ENCODE results near the gene RNF183. TPM values are rescaled to one million over a fixed set of nuclear protein-coding genes. Genes with fewer than 3 reads are reported as not detected.

RNF183 gene
- total RNA-seq, 1 experiment from 2014 or later: 1.5 TPM

- no peaks in the 10 kb centered on the region for H3K9me3 Mint-ChIP-seq (ENCODE audit: unreplicated experiment)
- BruUV-seq (replicated peaks): no TSS peak
- peak in 1 of 2 experiments; percentile 75 for DNase-seq
- no peaks in the 10 kb centered on the region for H3K4me1 ChIP-seq
- H3K36me3 Mint-ChIP-seq (ENCODE audit: insufficient read depth, unreplicated experiment): peaks cover 39% of the 10 kb centered on the region
- no peak overlapping the region for H3K27ac Mint-ChIP-seq (ENCODE audit: unreplicated experiment)
- intact Hi-C loops (cut with micrococcal nuclease; ENCODE audit: unreplicated experiment): loop anchor here (1.0 to 5.0 kb wide), 7 partner anchors 28 to 384 kb away; partner anchors contain the start of genes ALAD, C9orf43, FKBP15 and POLE3
- peak overlapping the region; percentile 93 for H3K4me3 ChIP-seq (ENCODE audit: low read depth, low read length)
- H3K27me3 ChIP-seq (replicated peaks; ENCODE audit: control insufficient read depth, insufficient read depth, low read length): no peaks in the 10 kb centered on the region
- H3K27me3 Mint-ChIP-seq (ENCODE audit: insufficient read depth, unreplicated experiment): no peaks in the 10 kb centered on the region
- POLR2A ChIA-PET: interaction anchor here (0.6 to 1.8 kb wide), 10 partner anchors 22 to 383 kb away, joined by 3 to 16 read pairs (median 6); partner anchors contain the start of genes ALAD, BSPRY, C9orf43 and FKBP15
- H3K36me3 ChIP-seq (ENCODE audit: control insufficient read depth, insufficient read depth, low read length): no peaks in the 10 kb centered on the region; the same call in 1 of the 2 replicates
- H3K4me1 Mint-ChIP-seq (ENCODE audit: low read depth, unreplicated experiment): no peaks in the 10 kb centered on the region
- no peak overlapping the region for H3K4me3 Mint-ChIP-seq (ENCODE audit: unreplicated experiment)
- TF ChIP-seq CTCF (IDR thresholded peaks at IDR 0.05; ENCODE audit: insufficient read depth in 1 of 2, low read depth in 1 of 2, low read length in 1 of 2, severe bottlenecking in 1 of 2, unreplicated experiment in 1 of 2): peak; percentile 63 to 66
- H3K9me3 ChIP-seq: no peaks in the 10 kb centered on the region
- CTCF ChIA-PET: interaction anchor here (0.8 to 2.3 kb wide), 12 partner anchors 20 to 383 kb away, joined by 3 to 14 read pairs (median 6); partner anchors contain the start of genes ALAD, BSPRY, FKBP15 and POLE3
Observed at GRCh38 chr9:113274474-113275156, 28.6 kb downstream of the RNF183 start.

GRCh38 chr9:113269871-113270270, 33.3 kb downstream of the RNF183 start:
- DNase-seq: no peak
- BruUV-seq (replicated peaks): no TSS peak
- no peaks in the 10 kb centered on the region; the same call in 1 of the 2 replicates for H3K36me3 ChIP-seq (ENCODE audit: control insufficient read depth, insufficient read depth, low read length)
- Mint-ChIP-seq H3K27ac (ENCODE audit: unreplicated experiment) (no peak overlapping the region), H3K4me3 (ENCODE audit: unreplicated experiment) (no peak overlapping the region), H3K36me3 (ENCODE audit: insufficient read depth, unreplicated experiment) (peaks cover 31% of the 10 kb centered on the region), H3K9me3 (ENCODE audit: unreplicated experiment) (no peaks in the 10 kb centered on the region), H3K4me1 (ENCODE audit: low read depth, unreplicated experiment) (no peaks in the 10 kb centered on the region), H3K27me3 (ENCODE audit: insufficient read depth, unreplicated experiment) (no peaks in the 10 kb centered on the region)
- no peaks in the 10 kb centered on the region for H3K27me3 ChIP-seq (replicated peaks; ENCODE audit: control insufficient read depth, insufficient read depth, low read length)
- ChIA-PET POLR2A (no interaction called here), CTCF (no interaction called here)
- no peaks in the 10 kb centered on the region for H3K9me3 ChIP-seq
- H3K4me3 ChIP-seq (ENCODE audit: low read depth, low read length): no peak overlapping the region
- intact Hi-C loops (cut with micrococcal nuclease; ENCODE audit: unreplicated experiment): no loop called here
- no peaks in the 10 kb centered on the region for H3K4me1 ChIP-seq
- no peak for TF ChIP-seq CTCF (IDR thresholded peaks at IDR 0.05; ENCODE audit: insufficient read depth in 1 of 2, low read depth in 1 of 2, low read length in 1 of 2, severe bottlenecking in 1 of 2, unreplicated experiment in 1 of 2)

- no peak overlapping the region for H3K4me3 Mint-ChIP-seq (ENCODE audit: unreplicated experiment)
- peaks cover 31% of the 10 kb centered on the region for H3K36me3 Mint-ChIP-seq (ENCODE audit: insufficient read depth, unreplicated experiment)
- BruUV-seq (replicated peaks): no TSS peak
- POLR2A ChIA-PET: no interaction called here
- CTCF ChIA-PET: no interaction called here
- Histone ChIP-seq H3K36me3 (ENCODE audit: control insufficient read depth, insufficient read depth, low read length) (no peaks in the 10 kb centered on the region; the same call in 1 of the 2 replicates), H3K4me3 (ENCODE audit: low read depth, low read length) (no peak overlapping the region), H3K4me1 (no peaks in the 10 kb centered on the region), H3K27me3 (replicated peaks; ENCODE audit: control insufficient read depth, insufficient read depth, low read length) (no peaks in the 10 kb centered on the region), H3K9me3 (no peaks in the 10 kb centered on the region)
- intact Hi-C loops (cut with micrococcal nuclease; ENCODE audit: unreplicated experiment): no loop called here
- no peaks in the 10 kb centered on the region for H3K4me1 Mint-ChIP-seq (ENCODE audit: low read depth, unreplicated experiment)
- no peaks in the 10 kb centered on the region for H3K9me3 Mint-ChIP-seq (ENCODE audit: unreplicated experiment)
- no peaks in the 10 kb centered on the region for H3K27me3 Mint-ChIP-seq (ENCODE audit: insufficient read depth, unreplicated experiment)
- no peak overlapping the region for H3K27ac Mint-ChIP-seq (ENCODE audit: unreplicated experiment)
- no peak for TF ChIP-seq CTCF (IDR thresholded peaks at IDR 0.05; ENCODE audit: insufficient read depth in 1 of 2, low read depth in 1 of 2, low read length in 1 of 2, severe bottlenecking in 1 of 2, unreplicated experiment in 1 of 2)
- DNase-seq: no peak
Observed at GRCh38 chr9:113269355-113269754, 33.8 kb downstream of the RNF183 start.
